T-helper 1 cell (primary cell): ENCODE measurements around the gene UQCRFS1.
"Not testable (repeated sequence)": the region's sequence is repeated elsewhere in the genome, so short reads cannot be mapped to it uniquely, and the experiment has no call there.

Experiments
- DNase-seq, 5 donors: peaks; one replicate each; pipeline ENCODE4 v3.0.0-alpha.2; 2012 to 2020

UQCRFS1 gene

GRCh38 chr19:29214411-29214810 lies 1.5 kb upstream of the UQCRFS1 start:
- no peak for DNase-seq

- no peak for DNase-seq
Measured at GRCh38 chr19:29212356-29212647, 649 bp downstream of the UQCRFS1 start.

GRCh38 chr19:29211562-29212355 lies 1.2 kb downstream of the UQCRFS1 start:
- no peak for DNase-seq

GRCh38 chr19:29211041-29211440 lies 1.9 kb downstream of the UQCRFS1 start:
- DNase-seq, result not testable (repeated sequence)

- not testable (repeated sequence) for DNase-seq
Measured at GRCh38 chr19:29210502-29210901, 2.4 kb downstream of the UQCRFS1 start.

- not testable (repeated sequence) for DNase-seq
Measured at GRCh38 chr19:29207403-29208187, 5.4 kb downstream of the UQCRFS1 start.

GRCh38 chr19:29206453-29206852 lies 6.5 kb downstream of the UQCRFS1 start:
- DNase-seq, result no peak

GRCh38 chr19:29202281-29202680 lies 10.7 kb downstream of the UQCRFS1 start:
- no peak for DNase-seq

- no peak for DNase-seq
Measured at GRCh38 chr19:29201855-29202254, 11.1 kb downstream of the UQCRFS1 start.

GRCh38 chr19:29194658-29195057 lies 18.3 kb downstream of the UQCRFS1 start:
- no peak for DNase-seq

GRCh38 chr19:29193155-29193554 lies 19.8 kb downstream of the UQCRFS1 start:
- DNase-seq, result no peak

GRCh38 chr19:29191005-29191404 lies 21.9 kb downstream of the UQCRFS1 start:
- no peak for DNase-seq

GRCh38 chr19:29189033-29189360 lies 24.0 kb downstream of the UQCRFS1 start:
- no peak for DNase-seq

- DNase-seq, result no peak
Measured at GRCh38 chr19:29188289-29189032, 24.5 kb downstream of the UQCRFS1 start.

- DNase-seq, result no peak
Measured at GRCh38 chr19:29187676-29188075, 25.3 kb downstream of the UQCRFS1 start.

- DNase-seq, result no peak
Measured at GRCh38 chr19:29185427-29185826, 27.5 kb downstream of the UQCRFS1 start.

- no peak for DNase-seq
Measured at GRCh38 chr19:29176981-29177754, 35.8 kb downstream of the UQCRFS1 start.

GRCh38 chr19:29173896-29174295 lies 39.1 kb downstream of the UQCRFS1 start:
- no peak for DNase-seq

GRCh38 chr19:29172302-29172701 lies 40.6 kb downstream of the UQCRFS1 start:
- no peak for DNase-seq

GRCh38 chr19:29171525-29171924 lies 41.4 kb downstream of the UQCRFS1 start:
- no peak for DNase-seq

- no peak for DNase-seq
Measured at GRCh38 chr19:29170554-29170953, 42.4 kb downstream of the UQCRFS1 start.

GRCh38 chr19:29162694-29163093 lies 50.3 kb downstream of the UQCRFS1 start:
- DNase-seq, result no peak

- no peak for DNase-seq
Measured at GRCh38 chr19:29155683-29156082, 57.3 kb downstream of the UQCRFS1 start.
